Hepatocyte (in vitro differentiated cells): ENCODE results near the gene IQCN.

Experiments
- EZH2 ChIP-seq: fragments of 200-600 bp; sonication (generic); IDR thresholded peaks from 2 replicates; pipeline ENCODE4 v1.6.1; 2016; ENCODE audit warnings: antibody characterized with exemption, mild to moderate bottlenecking, borderline replicate concordance
- TF ChIP-seq, protein P1 (sequence below): fragments of 200-600 bp; sonication (generic); IDR thresholded peaks from 2 replicates; pipeline ENCODE4 v1.5.1; 2016; ENCODE audit warnings: antibody characterized with exemption, mild to moderate bottlenecking; ENCODE audit not compliant: poor library complexity

DNA sequence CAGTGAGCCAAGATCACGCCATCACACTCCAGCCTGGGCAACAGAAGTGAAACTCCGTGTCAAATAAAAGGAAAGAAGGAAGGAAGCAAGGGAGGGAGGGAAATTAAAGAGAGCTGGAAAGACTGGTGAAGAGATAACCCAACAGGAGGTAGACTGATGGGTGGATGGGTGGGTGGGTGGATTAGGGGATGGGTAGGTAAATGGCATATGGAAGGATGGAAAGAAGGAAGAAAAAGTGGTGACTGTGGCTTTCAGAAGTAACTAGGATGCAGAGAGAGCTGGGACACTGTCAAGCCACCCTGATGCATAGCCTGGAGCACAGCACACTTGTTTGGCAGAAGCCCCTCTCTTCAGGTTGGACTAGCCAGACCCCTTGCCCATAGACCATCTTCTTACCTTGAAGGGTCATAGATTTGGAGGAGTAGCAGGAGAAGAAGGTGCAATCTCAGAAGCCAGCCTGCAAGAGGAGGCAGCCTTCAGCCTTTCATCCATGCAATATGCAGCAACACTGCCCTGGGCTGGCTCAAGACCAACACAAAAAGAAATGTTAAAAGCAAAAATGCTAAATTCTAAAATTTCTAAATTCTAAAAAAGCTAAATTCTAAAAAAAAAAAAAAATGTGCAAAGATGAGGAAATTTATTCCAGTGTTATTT is 5.1 kb downstream of the IQCN start:
- no peak for TF ChIP-seq EZH2
- TF ChIP-seq, protein P1, sequence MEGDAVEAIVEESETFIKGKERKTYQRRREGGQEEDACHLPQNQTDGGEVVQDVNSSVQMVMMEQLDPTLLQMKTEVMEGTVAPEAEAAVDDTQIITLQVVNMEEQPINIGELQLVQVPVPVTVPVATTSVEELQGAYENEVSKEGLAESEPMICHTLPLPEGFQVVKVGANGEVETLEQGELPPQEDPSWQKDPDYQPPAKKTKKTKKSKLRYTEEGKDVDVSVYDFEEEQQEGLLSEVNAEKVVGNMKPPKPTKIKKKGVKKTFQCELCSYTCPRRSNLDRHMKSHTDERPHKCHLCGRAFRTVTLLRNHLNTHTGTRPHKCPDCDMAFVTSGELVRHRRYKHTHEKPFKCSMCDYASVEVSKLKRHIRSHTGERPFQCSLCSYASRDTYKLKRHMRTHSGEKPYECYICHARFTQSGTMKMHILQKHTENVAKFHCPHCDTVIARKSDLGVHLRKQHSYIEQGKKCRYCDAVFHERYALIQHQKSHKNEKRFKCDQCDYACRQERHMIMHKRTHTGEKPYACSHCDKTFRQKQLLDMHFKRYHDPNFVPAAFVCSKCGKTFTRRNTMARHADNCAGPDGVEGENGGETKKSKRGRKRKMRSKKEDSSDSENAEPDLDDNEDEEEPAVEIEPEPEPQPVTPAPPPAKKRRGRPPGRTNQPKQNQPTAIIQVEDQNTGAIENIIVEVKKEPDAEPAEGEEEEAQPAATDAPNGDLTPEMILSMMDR, result no peak
